OCI-LY1 (cell line): ENCODE results near the gene USP2.

Experiments used
- EZH2 ChIP-seq: fragments of 200-600 bp; sonication (generic), shearing (Covaris generic); IDR thresholded peaks from 2 replicates; pipeline ENCODE4 v1.8.0; 2017; ENCODE audit warnings: borderline replicate concordance, mixed run types, mild to moderate bottlenecking, antibody characterized with exemption, low read length, moderate library complexity, mixed read lengths
- TF ChIP-seq, protein P1 (sequence below): fragments of 200-600 bp; sonication (generic), shearing (Covaris generic); IDR thresholded peaks from 2 replicates; pipeline ENCODE4 v1.5.1; 2017; ENCODE audit warnings: mild to moderate bottlenecking, antibody characterized with exemption, low read length, moderate library complexity, mixed read lengths

DNA sequence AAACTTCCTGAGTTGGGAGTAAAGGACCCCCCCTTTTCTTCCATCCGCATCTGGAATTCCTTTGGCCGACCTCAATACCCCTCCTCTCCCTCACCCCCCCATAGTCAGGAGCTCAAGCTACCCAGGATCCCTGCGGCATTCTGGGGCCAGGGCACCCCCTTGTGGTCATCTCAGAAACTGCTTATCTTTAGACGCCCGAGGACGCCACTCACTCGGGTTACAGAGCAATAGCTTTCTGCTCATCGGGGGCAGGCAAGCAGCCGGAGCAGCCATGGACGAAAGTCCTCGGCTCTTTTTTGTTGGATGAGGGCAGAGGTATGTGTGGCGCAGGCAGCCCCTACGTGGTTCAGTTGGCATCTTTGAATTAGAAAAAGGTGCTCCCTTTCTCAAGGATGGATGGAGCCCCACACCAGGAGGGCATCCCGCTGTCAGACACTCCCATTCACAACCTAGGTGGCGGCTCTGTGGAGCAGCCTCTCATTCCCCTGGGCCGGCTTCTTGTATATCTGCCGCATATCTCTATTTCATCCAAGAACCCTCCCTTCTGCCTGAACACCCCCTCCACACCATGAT, 43.1 kb downstream of the USP2 start:
- no peak for TF ChIP-seq EZH2
- TF ChIP-seq, protein P1, sequence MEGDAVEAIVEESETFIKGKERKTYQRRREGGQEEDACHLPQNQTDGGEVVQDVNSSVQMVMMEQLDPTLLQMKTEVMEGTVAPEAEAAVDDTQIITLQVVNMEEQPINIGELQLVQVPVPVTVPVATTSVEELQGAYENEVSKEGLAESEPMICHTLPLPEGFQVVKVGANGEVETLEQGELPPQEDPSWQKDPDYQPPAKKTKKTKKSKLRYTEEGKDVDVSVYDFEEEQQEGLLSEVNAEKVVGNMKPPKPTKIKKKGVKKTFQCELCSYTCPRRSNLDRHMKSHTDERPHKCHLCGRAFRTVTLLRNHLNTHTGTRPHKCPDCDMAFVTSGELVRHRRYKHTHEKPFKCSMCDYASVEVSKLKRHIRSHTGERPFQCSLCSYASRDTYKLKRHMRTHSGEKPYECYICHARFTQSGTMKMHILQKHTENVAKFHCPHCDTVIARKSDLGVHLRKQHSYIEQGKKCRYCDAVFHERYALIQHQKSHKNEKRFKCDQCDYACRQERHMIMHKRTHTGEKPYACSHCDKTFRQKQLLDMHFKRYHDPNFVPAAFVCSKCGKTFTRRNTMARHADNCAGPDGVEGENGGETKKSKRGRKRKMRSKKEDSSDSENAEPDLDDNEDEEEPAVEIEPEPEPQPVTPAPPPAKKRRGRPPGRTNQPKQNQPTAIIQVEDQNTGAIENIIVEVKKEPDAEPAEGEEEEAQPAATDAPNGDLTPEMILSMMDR, result peak; percentile 72
